Epidermal melanocyte (primary cell): ENCODE results near the gene GPR153.
"Not testable (repeated sequence)": the region's sequence is repeated elsewhere in the genome, so short reads cannot be mapped to it uniquely, and the experiment has no call there.

ENCODE experiments used
- DNase-seq: peaks from one replicate; pipeline ENCODE4 v3.0.0; 2011; ENCODE audit warnings: low spot score; ENCODE audit not compliant: insufficient read length

Gene GPR153

GRCh38 chr1:6235296-6235677, 25.6 kb downstream of the GPR153 start:
- no peak for DNase-seq

- no peak for DNase-seq
Observed at GRCh38 chr1:6234502-6235295, 26.2 kb downstream of the GPR153 start.

- no peak for DNase-seq
Observed at GRCh38 chr1:6233376-6233775, 27.5 kb downstream of the GPR153 start.

- DNase-seq = no peak
Observed at GRCh38 chr1:6225651-6226050, 35.2 kb downstream of the GPR153 start.

GRCh38 chr1:6224718-6225117, 36.2 kb downstream of the GPR153 start:
- no peak for DNase-seq

- no peak for DNase-seq
Observed at GRCh38 chr1:6223617-6224016, 37.3 kb downstream of the GPR153 start.

- DNase-seq = no peak
Observed at GRCh38 chr1:6222636-6223035, 38.3 kb downstream of the GPR153 start.

- DNase-seq = no peak
Observed at GRCh38 chr1:6221210-6221784, 39.6 kb downstream of the GPR153 start.

GRCh38 chr1:6220236-6220635, 40.7 kb downstream of the GPR153 start:
- DNase-seq = no peak

- DNase-seq = not testable (repeated sequence)
Observed at GRCh38 chr1:6219641-6220040, 41.3 kb downstream of the GPR153 start.

GRCh38 chr1:6218375-6219164, 42.3 kb downstream of the GPR153 start:
- DNase-seq = no peak

GRCh38 chr1:6212193-6212959, 48.5 kb downstream of the GPR153 start:
- DNase-seq = no peak

GRCh38 chr1:6211731-6212130, 49.2 kb downstream of the GPR153 start:
- no peak for DNase-seq

- no peak for DNase-seq
Observed at GRCh38 chr1:6210591-6211355, 50.1 kb downstream of the GPR153 start.

- DNase-seq = no peak
Observed at GRCh38 chr1:6209661-6210580, 51.0 kb downstream of the GPR153 start.

- peak; percentile 71 for DNase-seq
Observed at GRCh38 chr1:6208723-6209660, 51.9 kb downstream of the GPR153 start.

- DNase-seq = no peak
Observed at GRCh38 chr1:6207921-6208320, 53.0 kb downstream of the GPR153 start.

GRCh38 chr1:6207075-6207885, 53.6 kb downstream of the GPR153 start:
- DNase-seq = no peak
